B cell (primary cell): ENCODE data around the gene TAF1B. TPM values are rescaled to one million over a fixed set of nuclear protein-coding genes. Genes with fewer than 3 reads are reported as not detected.

Experiments used
- ATAC-seq: fragments of 200-7000 bp; cut with Tn5 transposase; one replicate; pipeline ENCODE4 v1.10.0; 2021; ENCODE audit warnings: low read depth, mild to moderate bottlenecking, moderate number of reproducible peaks, moderate library complexity
- CTCF ChIA-PET: fragments of 350-600 bp; sonication (Branson Sonifier 250); formaldehyde crosslinking; loops from one replicate; lab custom pipeline; 2021; ENCODE audit warnings: antibody characterized with exemption, inconsistent platforms; lab: Charles Lee
- POLR2A ChIA-PET: fragments of 350-600 bp; sonication (Branson Sonifier 250); formaldehyde crosslinking; loops from one replicate; lab custom pipeline; 2021; ENCODE audit warnings: antibody characterized with exemption; lab: Charles Lee
- DNase-seq: peaks from one replicate; pipeline ENCODE4 v3.0.0; 2013
- H2AFZ ChIP-seq: 2 replicates; pipeline ENCODE4 v1.6.1; 2012; ENCODE audit warnings: mild to moderate bottlenecking, low read depth, low read length; ENCODE audit not compliant: insufficient read depth, poor library complexity, severe bottlenecking
- H3K27ac ChIP-seq, 2 donors: 1 replicate in 1 of 2; 2 replicates in 1 of 2; pipeline ENCODE4 v1.5.1; 2012 to 2013; ENCODE audit warnings: low read length in 2 of 2, mild to moderate bottlenecking in 2 of 2, moderate library complexity in 1 of 2
- H3K27me3 ChIP-seq, 4 experiments: fragments of 200-600 bp in 1 of 4; sonication (generic) in 1 of 4; replicated peaks in 1 of 4; 1 replicate in 2 of 4; 2 replicates in 2 of 4; pipeline versions ENCODE4 v1.6.1 to v1.7.0; 2013 to 2016; ENCODE audit warnings: low read length in 3 of 4, mild to moderate bottlenecking in 2 of 4, mixed read lengths in 1 of 4, moderate library complexity in 1 of 4; ENCODE audit not compliant: insufficient read depth in 4 of 4, control insufficient read depth in 3 of 4; ENCODE audit errors: control extremely low read depth in 1 of 4
- H3K36me3 ChIP-seq, 2 experiments: replicated peaks in 1 of 2; 1 replicate in 1 of 2; 2 replicates in 1 of 2; pipeline versions ENCODE4 v1.6.1 to v1.7.1; 2013; ENCODE audit warnings: low read length in 1 of 2; ENCODE audit not compliant: insufficient read depth in 2 of 2, control insufficient read depth in 1 of 2; ENCODE audit errors: control extremely low read depth in 1 of 2, extremely low read depth in 1 of 2
- H3K4me1 ChIP-seq, 2 donors: fragments of 200-600 bp in 1 of 2; sonication (generic) in 1 of 2; 1 replicate in 1 of 2; 2 replicates in 1 of 2; pipeline versions ENCODE4 v1.5.1 to v1.6.1; 2013 to 2017; ENCODE audit warnings: low read length in 2 of 2; ENCODE audit not compliant: control insufficient read depth in 2 of 2, insufficient read depth in 2 of 2
- H3K4me2 ChIP-seq: replicated peaks from 2 replicates; pipeline ENCODE3; 2012; ENCODE audit warnings: mild to moderate bottlenecking, low read depth, low read length; ENCODE audit not compliant: poor library complexity, severe bottlenecking
- H3K4me3 ChIP-seq, 5 experiments: fragments of 200-600 bp in 1 of 5; sonication (generic) in 1 of 5; 1 replicate in 3 of 5; 2 replicates in 2 of 5; pipeline versions ENCODE4 v1.5.1 to v1.7.0; 2011 to 2016; ENCODE audit warnings: low read length in 4 of 5, mild to moderate bottlenecking in 4 of 5, low read depth in 2 of 5, control low read depth in 1 of 5, moderate library complexity in 1 of 5; ENCODE audit not compliant: insufficient read depth in 1 of 5; ENCODE audit errors: control extremely low read depth in 1 of 5, extremely low read depth in 1 of 5
- H3K79me2 ChIP-seq: fragments of 200-600 bp; sonication (generic); one replicate; pipeline ENCODE4 v1.6.0; 2016; ENCODE audit warnings: low read length; ENCODE audit not compliant: control insufficient read depth, insufficient read depth
- H3K9ac ChIP-seq: fragments of 200-600 bp; sonication (generic); 2 replicates; pipeline ENCODE4 v1.6.1; 2017; ENCODE audit warnings: mild to moderate bottlenecking, low read length, moderate library complexity
- H3K9me3 ChIP-seq, 3 donors: one replicate each; pipeline versions ENCODE4 v1.6.1 to v1.7.1; 2013; ENCODE audit warnings: low read length in 2 of 3; ENCODE audit not compliant: control insufficient read depth in 2 of 3, insufficient read depth in 1 of 3; ENCODE audit errors: control extremely low read depth in 1 of 3
- H4K20me1 ChIP-seq: 2 replicates; pipeline ENCODE4 v1.6.0; 2012; ENCODE audit warnings: mild to moderate bottlenecking, low read length; ENCODE audit not compliant: insufficient read depth, control insufficient read depth, poor library complexity, severe bottlenecking
- H3K27ac Mint-ChIP-seq: one replicate; pipeline ENCODE4 v1.8.0; 2021; ENCODE audit warnings: mixed read lengths
- H3K27me3 Mint-ChIP-seq: one replicate; pipeline ENCODE4 v1.8.0; 2021; ENCODE audit warnings: mixed read lengths
- H3K4me1 Mint-ChIP-seq: one replicate; pipeline ENCODE4 v1.8.0; 2021; ENCODE audit warnings: mixed read lengths
- H3K4me3 Mint-ChIP-seq: one replicate; pipeline ENCODE4 v1.8.0; 2021; ENCODE audit warnings: mixed read lengths
- H3K9me3 Mint-ChIP-seq: one replicate; pipeline ENCODE4 v1.8.0; 2022; ENCODE audit warnings: mixed read lengths; ENCODE audit not compliant: insufficient read depth
- CTCF ChIP-seq: fragments of 200-600 bp; IDR thresholded peaks from one replicate; pipeline ENCODE4 v1.8.0; 2022; ENCODE audit warnings: antibody characterized with exemption, mild to moderate bottlenecking
- EZH2 ChIP-seq: IDR thresholded peaks from 2 replicates; pipeline ENCODE4 v1.6.1; 2012; ENCODE audit warnings: borderline replicate concordance, low read depth, mild to moderate bottlenecking, moderate library complexity, low read length; ENCODE audit not compliant: insufficient read depth, poor library complexity, severe bottlenecking
- WGBS: methylation state at CpG from one replicate; pipeline ENCODE4 v1.1.5; 2013; ENCODE audit warnings: missing lambda C conversion rate; ENCODE audit not compliant: insufficient coverage; 5-methylcytosine and 5-hydroxymethylcytosine counted together
- intact Hi-C: fragments of 100-400 bp; cut with micrococcal nuclease; formaldehyde crosslinking; loops from one replicate; pipeline ENCODE4 v1.10.0; 2022
- polyA plus RNA-seq: library from polyadenylated mRNA; depleted of rRNA; stranded (reverse); fragments of >200 nt; gene quantifications from 2 replicates; pipeline ENCODE4 v1.2.3, GENCODE V29; 2012
- total RNA-seq, 2 donors: library from RNA; stranded (reverse); fragments of 120-200 nt in 1 of 2; gene quantifications; 1 replicate in 1 of 2; 2 replicates in 1 of 2; pipeline versions ENCODE4 v1.2.3 to v1.2.4, GENCODE V29; 2013 to 2022

Gene TAF1B
- total and polyA plus RNA-seq, 2 donors (not counting 1 experiment from before 2014, with no cell fraction given): 4.5 to 25.5 TPM

- Histone ChIP-seq H3K9me3 (peaks cover 0 to 7% (median 0%) of the 10 kb centered on the region in 3 donors), H3K4me2 (no peak overlapping the region), H3K79me2 (no peaks in the 10 kb centered on the region), H3K9ac (no peak overlapping the region), H3K27ac (no peak overlapping the region), H3K4me3 (no peak overlapping the region), H3K36me3 (no peaks in the 10 kb centered on the region), H4K20me1 (no peaks in the 10 kb centered on the region), H3K4me1 (peaks cover 14 to 19% of the 10 kb centered on the region in 2 donors), H2AFZ (no peak overlapping the region), H3K27me3 (peaks cover 0 to 41% (median 20%) of the 10 kb centered on the region in 4 experiments)
- H3K27me3 Mint-ChIP-seq: peaks cover 47% of the 10 kb centered on the region
- POLR2A ChIA-PET: no interaction called here
- no peaks in the 10 kb centered on the region for H3K9me3 Mint-ChIP-seq
- no peak overlapping the region for H3K4me3 Mint-ChIP-seq
- intact Hi-C loops: loop anchor here (5.0 kb wide), 1 partner anchor 322 kb away; the partner anchor contains the start of gene YWHAQ
- H3K27ac Mint-ChIP-seq: no peak overlapping the region
- TF ChIP-seq CTCF: no peak
- H3K4me1 Mint-ChIP-seq: peaks cover 14% of the 10 kb centered on the region
- no peak for ATAC-seq
- CTCF ChIA-PET: no interaction called here
- WGBS: 100% methylated on average over 2 of the region's 3 CpGs
- no peak for DNase-seq
Measured at GRCh38 chr2:9954136-9954535, 110.9 kb downstream of the TAF1B start.

- H3K4me3 Mint-ChIP-seq: no peak overlapping the region
- POLR2A ChIA-PET: no interaction called here
- no peaks in the 10 kb centered on the region for H3K9me3 ChIP-seq
- ATAC-seq (no peak), DNase-seq (no peak)
- H3K79me2 ChIP-seq: no peaks in the 10 kb centered on the region
- H3K36me3 ChIP-seq: no peaks in the 10 kb centered on the region
- no peak overlapping the region for H2AFZ ChIP-seq
- H3K27ac Mint-ChIP-seq: no peak overlapping the region
- H3K27me3 ChIP-seq: peaks cover 0 to 19% (median 14%) of the 10 kb centered on the region in 4 experiments
- CTCF ChIA-PET: interaction anchor here (0.9 to 4.1 kb wide), 2 partner anchors 26 to 38 kb away, joined by 3 to 17 read pairs; no protein-coding TSS in a partner anchor
- intact Hi-C loops: no loop called here
- H3K4me3 ChIP-seq: no peak overlapping the region
- peaks cover under 1% of the 10 kb centered on the region for H3K4me1 Mint-ChIP-seq
- H3K9me3 Mint-ChIP-seq: no peaks in the 10 kb centered on the region
- no peak overlapping the region for H3K4me2 ChIP-seq
- H3K4me1 ChIP-seq: peaks cover 0 to under 1% of the 10 kb centered on the region in 2 donors
- TF ChIP-seq EZH2 (no peak), CTCF (no peak)
- no peak overlapping the region for H3K9ac ChIP-seq
- H3K27me3 Mint-ChIP-seq: peaks cover 34% of the 10 kb centered on the region
- WGBS: 92% methylated on average over 5 of the region's 8 CpGs
- H4K20me1 ChIP-seq: no peaks in the 10 kb centered on the region
- H3K27ac ChIP-seq: no peak overlapping the region
Measured at GRCh38 chr2:9958057-9958456, 114.8 kb downstream of the TAF1B start.
